ENCODE data around the gene HLA-DQA1.
"Not testable (repeated sequence)": the region's sequence is repeated elsewhere in the genome, so short reads cannot be mapped to it uniquely, and the experiment has no call there.

DNA sequence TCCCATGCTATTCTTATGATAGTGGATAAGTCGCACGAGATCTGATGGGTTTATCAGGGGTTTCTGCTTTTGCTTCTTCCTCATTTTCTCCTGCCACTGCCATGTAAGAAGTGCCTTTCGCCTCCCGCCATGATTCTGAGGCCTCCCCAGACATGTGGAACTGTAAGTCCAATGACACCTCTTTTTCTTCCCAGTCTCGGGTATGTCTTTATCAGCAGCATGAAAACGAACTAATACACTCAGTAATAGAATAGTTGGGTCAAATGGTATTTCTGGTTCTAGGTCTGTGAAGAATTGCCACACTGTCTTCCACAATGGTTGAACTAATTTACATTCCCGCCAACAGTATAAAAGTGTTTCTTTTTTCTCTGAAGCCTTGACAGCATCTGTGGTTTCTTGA lies 36.9 kb downstream of the HLA-DQA1 start:
- TF ChIP-seq, protein P1, sequence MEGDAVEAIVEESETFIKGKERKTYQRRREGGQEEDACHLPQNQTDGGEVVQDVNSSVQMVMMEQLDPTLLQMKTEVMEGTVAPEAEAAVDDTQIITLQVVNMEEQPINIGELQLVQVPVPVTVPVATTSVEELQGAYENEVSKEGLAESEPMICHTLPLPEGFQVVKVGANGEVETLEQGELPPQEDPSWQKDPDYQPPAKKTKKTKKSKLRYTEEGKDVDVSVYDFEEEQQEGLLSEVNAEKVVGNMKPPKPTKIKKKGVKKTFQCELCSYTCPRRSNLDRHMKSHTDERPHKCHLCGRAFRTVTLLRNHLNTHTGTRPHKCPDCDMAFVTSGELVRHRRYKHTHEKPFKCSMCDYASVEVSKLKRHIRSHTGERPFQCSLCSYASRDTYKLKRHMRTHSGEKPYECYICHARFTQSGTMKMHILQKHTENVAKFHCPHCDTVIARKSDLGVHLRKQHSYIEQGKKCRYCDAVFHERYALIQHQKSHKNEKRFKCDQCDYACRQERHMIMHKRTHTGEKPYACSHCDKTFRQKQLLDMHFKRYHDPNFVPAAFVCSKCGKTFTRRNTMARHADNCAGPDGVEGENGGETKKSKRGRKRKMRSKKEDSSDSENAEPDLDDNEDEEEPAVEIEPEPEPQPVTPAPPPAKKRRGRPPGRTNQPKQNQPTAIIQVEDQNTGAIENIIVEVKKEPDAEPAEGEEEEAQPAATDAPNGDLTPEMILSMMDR (IDR thresholded peaks at IDR 0.05 in 2 of 3, conservative IDR thresholded peaks at IDR 0.05 in 1 of 3; ENCODE audit: control insufficient read depth in 2 of 3, extremely low read depth in 1 of 3, insufficient read depth in 1 of 3, low read depth in 3 of 3, low read length in 3 of 3), result not testable (repeated sequence)
- not testable (repeated sequence) for TF ChIP-seq GATAD2B (conservative IDR thresholded peaks at IDR 0.05; ENCODE audit: low read depth); LARP7 (IDR thresholded peaks at IDR 0.05); BHLHE40 (IDR thresholded peaks at IDR 0.05; ENCODE audit: borderline replicate concordance in 1 of 2, low read depth in 2 of 2, low read length in 1 of 2); CEBPB (IDR thresholded peaks at IDR 0.05; ENCODE audit: borderline replicate concordance in 1 of 2, low read depth in 2 of 2, low read length in 2 of 2); EP300 (IDR thresholded peaks at IDR 0.05; ENCODE audit: borderline replicate concordance in 1 of 2, control insufficient read depth in 1 of 2, low read depth in 2 of 2, low read length in 2 of 2); POLR2AphosphoS5 (IDR thresholded peaks at IDR 0.05; ENCODE audit: low read length); HDAC2 (IDR thresholded peaks at IDR 0.05)
- TF ChIP-seq, protein P2, sequence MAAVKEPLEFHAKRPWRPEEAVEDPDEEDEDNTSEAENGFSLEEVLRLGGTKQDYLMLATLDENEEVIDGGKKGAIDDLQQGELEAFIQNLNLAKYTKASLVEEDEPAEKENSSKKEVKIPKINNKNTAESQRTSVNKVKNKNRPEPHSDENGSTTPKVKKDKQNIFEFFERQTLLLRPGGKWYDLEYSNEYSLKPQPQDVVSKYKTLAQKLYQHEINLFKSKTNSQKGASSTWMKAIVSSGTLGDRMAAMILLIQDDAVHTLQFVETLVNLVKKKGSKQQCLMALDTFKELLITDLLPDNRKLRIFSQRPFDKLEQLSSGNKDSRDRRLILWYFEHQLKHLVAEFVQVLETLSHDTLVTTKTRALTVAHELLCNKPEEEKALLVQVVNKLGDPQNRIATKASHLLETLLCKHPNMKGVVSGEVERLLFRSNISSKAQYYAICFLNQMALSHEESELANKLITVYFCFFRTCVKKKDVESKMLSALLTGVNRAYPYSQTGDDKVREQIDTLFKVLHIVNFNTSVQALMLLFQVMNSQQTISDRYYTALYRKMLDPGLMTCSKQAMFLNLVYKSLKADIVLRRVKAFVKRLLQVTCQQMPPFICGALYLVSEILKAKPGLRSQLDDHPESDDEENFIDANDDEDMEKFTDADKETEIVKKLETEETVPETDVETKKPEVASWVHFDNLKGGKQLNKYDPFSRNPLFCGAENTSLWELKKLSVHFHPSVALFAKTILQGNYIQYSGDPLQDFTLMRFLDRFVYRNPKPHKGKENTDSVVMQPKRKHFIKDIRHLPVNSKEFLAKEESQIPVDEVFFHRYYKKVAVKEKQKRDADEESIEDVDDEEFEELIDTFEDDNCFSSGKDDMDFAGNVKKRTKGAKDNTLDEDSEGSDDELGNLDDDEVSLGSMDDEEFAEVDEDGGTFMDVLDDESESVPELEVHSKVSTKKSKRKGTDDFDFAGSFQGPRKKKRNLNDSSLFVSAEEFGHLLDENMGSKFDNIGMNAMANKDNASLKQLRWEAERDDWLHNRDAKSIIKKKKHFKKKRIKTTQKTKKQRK (IDR thresholded peaks at IDR 0.05; ENCODE audit: low read depth, low read length), result not testable (repeated sequence)
